Measurements from ENCODE around the gene GLCCI1. TPM values are rescaled to one million over a fixed set of nuclear protein-coding genes. Genes with fewer than 3 reads are reported as not detected.

GLCCI1 gene
- total and polyA plus RNA-seq, 12 donors: 0.75 to 13.0 (median 6.6) TPM

DNA sequence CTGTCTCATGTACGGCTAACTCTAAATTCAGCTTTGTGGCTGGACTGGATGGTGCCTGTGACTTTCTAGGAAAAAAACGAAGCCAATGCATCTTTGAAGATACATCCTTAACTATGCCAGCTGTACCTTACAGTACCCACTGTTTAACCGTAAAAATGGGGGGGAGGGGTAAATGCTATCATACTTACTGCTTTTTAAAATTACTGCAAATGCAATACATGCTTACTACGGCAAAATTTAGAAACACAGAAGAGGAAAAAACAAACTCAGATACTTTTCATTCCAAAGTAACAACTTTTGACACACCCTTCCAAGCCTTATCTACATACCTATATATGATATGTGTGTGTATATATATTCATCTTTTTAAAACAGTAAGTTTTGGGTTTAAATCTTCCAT is 20.4 kb upstream of the GLCCI1 start:
- WGBS, 2 donors: 94 to 95% methylated on average over 4 of the region's 4 CpGs
- intact Hi-C loops (cut with DNase I): no loop called here

DNA sequence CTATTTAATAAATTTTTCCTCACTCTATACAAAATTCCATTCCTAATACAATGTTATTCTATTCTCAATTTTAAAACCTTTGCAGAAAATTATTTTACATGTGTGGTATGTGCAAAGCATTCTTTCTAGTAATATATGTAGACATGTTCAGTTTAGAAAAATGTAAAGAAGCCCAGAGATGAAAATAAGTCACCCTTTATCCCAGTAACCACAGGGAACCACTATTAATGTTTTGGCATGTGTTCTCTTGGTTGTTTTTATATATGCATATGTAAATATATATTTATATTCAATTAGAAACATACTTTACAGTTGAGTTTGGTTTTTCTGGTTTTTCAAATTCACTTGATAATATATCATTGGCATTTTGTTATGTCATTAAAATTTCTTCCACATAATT is 14.8 kb upstream of the GLCCI1 start:
- TF ChIP-seq, protein P1, sequence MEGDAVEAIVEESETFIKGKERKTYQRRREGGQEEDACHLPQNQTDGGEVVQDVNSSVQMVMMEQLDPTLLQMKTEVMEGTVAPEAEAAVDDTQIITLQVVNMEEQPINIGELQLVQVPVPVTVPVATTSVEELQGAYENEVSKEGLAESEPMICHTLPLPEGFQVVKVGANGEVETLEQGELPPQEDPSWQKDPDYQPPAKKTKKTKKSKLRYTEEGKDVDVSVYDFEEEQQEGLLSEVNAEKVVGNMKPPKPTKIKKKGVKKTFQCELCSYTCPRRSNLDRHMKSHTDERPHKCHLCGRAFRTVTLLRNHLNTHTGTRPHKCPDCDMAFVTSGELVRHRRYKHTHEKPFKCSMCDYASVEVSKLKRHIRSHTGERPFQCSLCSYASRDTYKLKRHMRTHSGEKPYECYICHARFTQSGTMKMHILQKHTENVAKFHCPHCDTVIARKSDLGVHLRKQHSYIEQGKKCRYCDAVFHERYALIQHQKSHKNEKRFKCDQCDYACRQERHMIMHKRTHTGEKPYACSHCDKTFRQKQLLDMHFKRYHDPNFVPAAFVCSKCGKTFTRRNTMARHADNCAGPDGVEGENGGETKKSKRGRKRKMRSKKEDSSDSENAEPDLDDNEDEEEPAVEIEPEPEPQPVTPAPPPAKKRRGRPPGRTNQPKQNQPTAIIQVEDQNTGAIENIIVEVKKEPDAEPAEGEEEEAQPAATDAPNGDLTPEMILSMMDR (IDR thresholded peaks at IDR 0.05): no peak
- intact Hi-C loops (cut with DNase I): no loop called here

More for the DNA sequence above, 20.4 kb upstream of the GLCCI1 start:
- ATAC-seq (no peak), DNase-seq (no peak)
- no peak overlapping the region for H3K27ac ChIP-seq
- peaks cover 0 to 4% (median 0%) of the 10 kb centered on the region in 9 donors for H3K4me1 ChIP-seq
- no peaks in the 10 kb centered on the region for H3K36me3 ChIP-seq
- H3K4me3 ChIP-seq: no peak overlapping the region
- TF ChIP-seq, protein P1 (IDR thresholded peaks at IDR 0.05): no peak
- H3K9me3 ChIP-seq: peaks cover 0 to 4% (median 0%) of the 10 kb centered on the region in 11 donors
- no peaks in the 10 kb centered on the region for H3K27me3 ChIP-seq

DNA sequence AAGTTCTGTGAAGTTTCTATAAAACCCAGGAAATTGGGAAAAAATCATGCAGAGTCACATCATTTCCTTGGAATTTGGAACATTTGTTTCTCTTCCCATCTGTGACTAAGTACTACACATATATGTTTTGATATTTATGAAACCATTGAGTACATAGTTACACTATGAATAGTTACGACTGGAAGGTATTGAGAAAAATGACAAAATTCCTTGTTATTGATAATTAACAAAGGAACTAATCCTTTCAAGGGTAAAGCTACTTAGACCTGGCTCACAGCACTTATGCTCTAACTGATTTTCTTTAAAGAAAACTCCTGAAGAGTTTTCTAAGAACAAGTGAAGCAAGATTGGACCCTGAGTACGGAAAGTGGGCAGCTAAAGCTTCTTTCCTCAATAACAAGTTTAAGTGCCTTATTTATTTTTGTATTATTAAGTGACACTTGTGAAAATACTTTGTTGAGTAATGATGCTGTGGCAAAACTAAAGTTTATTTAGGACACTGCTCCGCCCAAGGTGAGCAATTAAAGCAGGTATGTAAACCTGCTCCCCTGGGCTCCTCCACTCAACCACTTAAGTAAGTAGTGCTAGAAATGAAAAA is 12.0 kb upstream of the GLCCI1 start:
- WGBS, 2 donors: 75 to 77% methylated on average over 3 of the region's 3 CpGs
- DNase-seq: no peak

More for the DNA sequence above, 14.8 kb upstream of the GLCCI1 start:
- ATAC-seq (no peak), DNase-seq (no peak)
- H3K27me3 ChIP-seq: no peaks in the 10 kb centered on the region
- H3K36me3 ChIP-seq: no peaks in the 10 kb centered on the region
- no peak overlapping the region for H3K4me3 ChIP-seq
- no peaks in the 10 kb centered on the region for H3K4me1 ChIP-seq
- H3K27ac ChIP-seq: no peak overlapping the region
- H3K9me3 ChIP-seq: peaks cover 0 to 4% (median 0%) of the 10 kb centered on the region in 11 donors

DNA sequence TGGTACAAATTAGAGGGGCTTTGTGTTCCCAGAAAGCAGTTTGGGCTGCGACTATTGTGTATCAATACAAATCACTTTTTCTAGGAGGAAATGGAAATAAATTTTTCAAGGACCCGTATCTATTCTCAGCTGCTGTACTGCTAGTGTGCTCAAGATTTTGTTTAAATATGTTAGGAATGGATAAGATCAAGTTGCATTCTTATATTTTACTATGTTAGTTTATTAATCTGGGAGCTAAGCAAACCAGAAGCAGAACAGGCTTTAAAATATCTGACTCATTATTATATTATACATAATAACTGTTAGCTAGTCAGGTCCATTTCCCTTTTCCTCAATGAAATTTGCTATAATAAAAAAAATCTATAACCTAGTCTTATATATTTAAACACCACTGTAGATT is 11.1 kb upstream of the GLCCI1 start:
- Histone ChIP-seq H3K27ac (no peak overlapping the region), H3K27me3 (no peaks in the 10 kb centered on the region), H3K4me3 (no peak overlapping the region), H3K4me1 (no peaks in the 10 kb centered on the region), H3K9me3 (no peaks in the 10 kb centered on the region), H3K36me3 (no peaks in the 10 kb centered on the region)
- 94 to 98% methylated on average over 2 of the region's 2 CpGs for whole genome bisulfite sequencing, 2 donors
- intact Hi-C loops (cut with DNase I): no loop called here
- no peak for DNase-seq
- no peak for ATAC-seq
- TF ChIP-seq, protein P1 (IDR thresholded peaks at IDR 0.05): no peak

More for the DNA sequence above, 12.0 kb upstream of the GLCCI1 start:
- TF ChIP-seq, protein P1 (IDR thresholded peaks at IDR 0.05): no peak
- intact Hi-C loops (cut with DNase I): no loop called here
- H3K4me1 ChIP-seq: no peaks in the 10 kb centered on the region
- H3K27me3 ChIP-seq: no peaks in the 10 kb centered on the region
- no peaks in the 10 kb centered on the region for H3K36me3 ChIP-seq
- H3K4me3 ChIP-seq: no peak overlapping the region
- no peaks in the 10 kb centered on the region for H3K9me3 ChIP-seq
- ATAC-seq: no peak
- H3K27ac ChIP-seq: no peak overlapping the region

All from heart right ventricle (tissue), 16 donors.